ENCODE measurements around the gene DNAH1. TPM values are rescaled to one million over a fixed set of nuclear protein-coding genes. Genes with fewer than 3 reads are reported as not detected.

DNAH1 gene
- total RNA-seq, 1 donor from 2014 or later: 0.80 TPM

GRCh38 chr3:52361011-52361410 is 44.9 kb downstream of the DNAH1 start:
- Mint-ChIP-seq H3K4me3 (no peak overlapping the region), H3K4me1 (no peaks in the 10 kb centered on the region), H3K27ac (no peak overlapping the region), H3K9me3 (no peaks in the 10 kb centered on the region), H3K36me3 (peaks cover 4% of the 10 kb centered on the region), H3K27me3 (ENCODE audit: insufficient read depth, low read depth) (peaks cover 4% of the 10 kb centered on the region)
- Histone ChIP-seq H3K27me3 (no peaks in the 10 kb centered on the region), H3K9ac (no peak overlapping the region), H3K4me2 (no peak overlapping the region), H2AFZ (replicated peaks) (no peak overlapping the region), H3K4me3 (no peak overlapping the region), H3K9me3 (ENCODE audit: low read depth) (no peaks in the 10 kb centered on the region), H3K27ac (no peak overlapping the region), H3F3A (ENCODE audit: low read depth) (no peaks in the 10 kb centered on the region), H3K79me2 (ENCODE audit: low read depth) (no peaks in the 10 kb centered on the region), H3K36me3 (no peaks in the 10 kb centered on the region), H4K20me1 (ENCODE audit: low read depth) (no peaks in the 10 kb centered on the region), H3K4me1 (peaks cover 6% of the 10 kb centered on the region)
- no peak for DNase-seq (ENCODE audit: low spot score)
- TF ChIP-seq CTCF (IDR thresholded peaks at IDR 0.05) (no peak), EZH2phosphoT487 (IDR thresholded peaks at IDR 0.05) (no peak), EZH2 (IDR thresholded peaks at IDR 0.05) (no peak)

GRCh38 chr3:52361454-52361853 is 45.3 kb downstream of the DNAH1 start:
- H3K9ac ChIP-seq: no peak overlapping the region
- no peak for TF ChIP-seq EZH2 (IDR thresholded peaks at IDR 0.05)
- no peak for TF ChIP-seq CTCF (IDR thresholded peaks at IDR 0.05)
- TF ChIP-seq EZH2phosphoT487 (IDR thresholded peaks at IDR 0.05): no peak

GRCh38 chr3:52361898-52362297 is 45.8 kb downstream of the DNAH1 start:
- no peaks in the 10 kb centered on the region for H3K9me3 Mint-ChIP-seq
- Histone ChIP-seq H3K27me3 (no peaks in the 10 kb centered on the region), H3K36me3 (no peaks in the 10 kb centered on the region), H3K9me3 (ENCODE audit: low read depth) (no peaks in the 10 kb centered on the region), H4K20me1 (ENCODE audit: low read depth) (no peaks in the 10 kb centered on the region), H3K9ac (no peak overlapping the region), H3K4me2 (no peak overlapping the region), H3K4me3 (no peak overlapping the region), H3K27ac (no peak overlapping the region), H3K79me2 (ENCODE audit: low read depth) (no peaks in the 10 kb centered on the region), H3K4me1 (peaks cover 6% of the 10 kb centered on the region), H3F3A (ENCODE audit: low read depth) (no peaks in the 10 kb centered on the region), H2AFZ (replicated peaks) (no peak overlapping the region)
- H3K27ac Mint-ChIP-seq: peak overlapping the region; percentile 82
- H3K4me3 Mint-ChIP-seq: no peak overlapping the region
- TF ChIP-seq EZH2phosphoT487 (IDR thresholded peaks at IDR 0.05): no peak
- TF ChIP-seq CTCF (IDR thresholded peaks at IDR 0.05): no peak
- TF ChIP-seq EZH2 (IDR thresholded peaks at IDR 0.05): no peak
- H3K36me3 Mint-ChIP-seq: peaks cover 4% of the 10 kb centered on the region
- DNase-seq (ENCODE audit: low spot score): no peak
- H3K27me3 Mint-ChIP-seq (ENCODE audit: insufficient read depth, low read depth): peaks cover 4% of the 10 kb centered on the region
- no peaks in the 10 kb centered on the region for H3K4me1 Mint-ChIP-seq

More at GRCh38 chr3:52361454-52361853, 45.3 kb downstream of the DNAH1 start:
- peaks cover 4% of the 10 kb centered on the region for H3K36me3 Mint-ChIP-seq
- no peaks in the 10 kb centered on the region for H3F3A ChIP-seq (ENCODE audit: low read depth)
- H4K20me1 ChIP-seq (ENCODE audit: low read depth): no peaks in the 10 kb centered on the region
- H3K9me3 Mint-ChIP-seq: no peaks in the 10 kb centered on the region
- no peak for DNase-seq (ENCODE audit: low spot score)
- H3K4me2 ChIP-seq: no peak overlapping the region
- no peaks in the 10 kb centered on the region for H3K79me2 ChIP-seq (ENCODE audit: low read depth)
- H3K36me3 ChIP-seq: no peaks in the 10 kb centered on the region
- H3K27me3 ChIP-seq: no peaks in the 10 kb centered on the region
- H3K4me1 ChIP-seq: peaks cover 6% of the 10 kb centered on the region
- no peak overlapping the region for H3K27ac Mint-ChIP-seq
- H3K27me3 Mint-ChIP-seq (ENCODE audit: insufficient read depth, low read depth): peaks cover 4% of the 10 kb centered on the region
- H3K4me1 Mint-ChIP-seq: no peaks in the 10 kb centered on the region
- H2AFZ ChIP-seq (replicated peaks): no peak overlapping the region
- H3K27ac ChIP-seq: no peak overlapping the region
- no peaks in the 10 kb centered on the region for H3K9me3 ChIP-seq (ENCODE audit: low read depth)
- no peak overlapping the region for H3K4me3 ChIP-seq
- no peak overlapping the region for H3K4me3 Mint-ChIP-seq

All from neural progenitor cell (in vitro differentiated cells).